Activated T-helper 1 cell treated with anti-CD3 and anti-CD28 coated beads, Interleukin-12 subunit alpha, Interleukin-12 subunit beta, Interleukin-2, Interleukin-4 antibody, amounts not matched to agents 30 ng/mL and 10 ng/mL and 1 ng/mL, durations not matched to agents 14 hours and 24 hours and 36 hours (primary cell): ENCODE results near the gene CTSO. TPM values are rescaled to one million over a fixed set of nuclear protein-coding genes. Genes with fewer than 3 reads are reported as not detected.

Source experiments
- total RNA-seq: library from RNA; stranded (reverse); gene quantifications from 2 replicates; pipeline ENCODE4 v1.2.3, GENCODE V29; 2022

The CTSO gene
- total RNA-seq, 1 donor from 2014 or later = 0.73 TPM

Other genes starting within 250 kb of the CTSO start
- gene GUCY1B1, start 194.8 kb downstream of the CTSO start, total RNA-seq = 0.26 and 0.29 TPM in 2 replicates
- gene ASIC5, start 87.6 kb downstream of the CTSO start, total RNA-seq = not detected in 2 replicates
- gene TDO2, start 50.2 kb downstream of the CTSO start, total RNA-seq = not detected in 2 replicates